ENCODE measurements around the gene CLIC5. TPM values are rescaled to one million over a fixed set of nuclear protein-coding genes. Genes with fewer than 3 reads are reported as not detected.

The CLIC5 gene
- total and polyA plus RNA-seq, 3 donors from 2014 or later, result 2.7 to 17.1 (median 4.8) TPM

GRCh38 chr6:45986746-45987274 lies 28.9 kb downstream of the CLIC5 start:
- H3K36me3 ChIP-seq (ENCODE audit: low read depth, missing control alignments), result no peaks in the 10 kb centered on the region
- no peak for TF ChIP-seq CTCF (IDR thresholded peaks at IDR 0.05)
- no peak for TF ChIP-seq POLR2A (IDR thresholded peaks at IDR 0.05)
- no peaks in the 10 kb centered on the region for H3K27me3 ChIP-seq
- no peaks in the 10 kb centered on the region for H3K4me1 ChIP-seq
- no peak overlapping the region for H3K27ac ChIP-seq
- H3K9me3 ChIP-seq, result no peaks in the 10 kb centered on the region
- H3K4me3 ChIP-seq, result no peak overlapping the region
- DNase-seq, result no peak
- intact Hi-C loops (cut with DNase I; ENCODE audit: low total_unique reads), result no loop called here

- no peak for DNase-seq
- Histone ChIP-seq H3K36me3 (ENCODE audit: low read depth, missing control alignments) (no peaks in the 10 kb centered on the region), H3K9me3 (no peaks in the 10 kb centered on the region), H3K4me3 (no peak overlapping the region), H3K27ac (no peak overlapping the region), H3K27me3 (no peaks in the 10 kb centered on the region), H3K4me1 (no peaks in the 10 kb centered on the region)
- TF ChIP-seq POLR2A (IDR thresholded peaks at IDR 0.05), result no peak
- no peak for TF ChIP-seq CTCF (IDR thresholded peaks at IDR 0.05)
- 93 to 95% methylated on average over 5 of the region's 5 CpGs for WGBS, 2 donors
- intact Hi-C loops (cut with DNase I; ENCODE audit: low total_unique reads), result no loop called here
Measured at GRCh38 chr6:45984788-45985425, 30.8 kb downstream of the CLIC5 start.

GRCh38 chr6:45984347-45984746 lies 31.3 kb downstream of the CLIC5 start:
- H3K4me3 ChIP-seq, result no peak overlapping the region
- no peaks in the 10 kb centered on the region for H3K4me1 ChIP-seq
- TF ChIP-seq POLR2A (IDR thresholded peaks at IDR 0.05), result no peak
- no peak for TF ChIP-seq CTCF (IDR thresholded peaks at IDR 0.05)
- intact Hi-C loops (cut with DNase I; ENCODE audit: low total_unique reads), result no loop called here
- WGBS, 2 donors, result 94 to 97% methylated on average over 7 of the region's 7 CpGs
- H3K27ac ChIP-seq, result no peak overlapping the region
- no peaks in the 10 kb centered on the region for H3K9me3 ChIP-seq
- no peaks in the 10 kb centered on the region for H3K27me3 ChIP-seq
- DNase-seq, result no peak
- H3K36me3 ChIP-seq (ENCODE audit: low read depth, missing control alignments), result no peaks in the 10 kb centered on the region

- intact Hi-C loops (cut with DNase I; ENCODE audit: low total_unique reads), result no loop called here
- Histone ChIP-seq H3K9me3 (no peaks in the 10 kb centered on the region), H3K4me3 (no peak overlapping the region), H3K27me3 (no peaks in the 10 kb centered on the region), H3K27ac (no peak overlapping the region), H3K36me3 (ENCODE audit: low read depth, missing control alignments) (no peaks in the 10 kb centered on the region), H3K4me1 (no peaks in the 10 kb centered on the region)
- WGBS, 2 donors, result 84 to 100% methylated on average over 1 of the region's 1 CpG
- no peak for TF ChIP-seq POLR2A (IDR thresholded peaks at IDR 0.05)
- no peak for TF ChIP-seq CTCF (IDR thresholded peaks at IDR 0.05)
- DNase-seq, result no peak
Measured at GRCh38 chr6:45983062-45983461, 32.6 kb downstream of the CLIC5 start.

All from testis (tissue), 3 donors.